HG03342 (cell line): ENCODE results near the gene RAB7A.
A peak's percentile ranks its signal among the peaks of the same experiment; 100 is the strongest.

Experiments used
- ATAC-seq: cut with Tn5 transposase; IDR thresholded peaks from one replicate; pipeline ENCODE4 v1.9.1; 2021; ENCODE audit warnings: mild to moderate bottlenecking, moderate library complexity; ENCODE audit not compliant: unreplicated experiment

RAB7A gene

GRCh38 chr3:128787256-128788253 is 61.6 kb downstream of the RAB7A start:
- ATAC-seq: peak; percentile 67

- ATAC-seq: no peak
Measured at GRCh38 chr3:128788268-128788869, 62.4 kb downstream of the RAB7A start.

GRCh38 chr3:128794067-128794768 is 68.2 kb downstream of the RAB7A start:
- no peak for ATAC-seq

GRCh38 chr3:128794770-128795649 is 69.0 kb downstream of the RAB7A start:
- peak; percentile 81 for ATAC-seq

- no peak for ATAC-seq
Measured at GRCh38 chr3:128799653-128800052, 73.7 kb downstream of the RAB7A start.

GRCh38 chr3:128800241-128801187 is 74.5 kb downstream of the RAB7A start:
- ATAC-seq: peak; percentile 35

- ATAC-seq: no peak
Measured at GRCh38 chr3:128801779-128802380, 75.9 kb downstream of the RAB7A start.

GRCh38 chr3:128803307-128803706 is 77.3 kb downstream of the RAB7A start:
- no peak for ATAC-seq

GRCh38 chr3:128804017-128804810 is 78.2 kb downstream of the RAB7A start:
- ATAC-seq: peak; percentile 83

- ATAC-seq: no peak
Measured at GRCh38 chr3:128804811-128805155, 78.8 kb downstream of the RAB7A start.

- no peak for ATAC-seq
Measured at GRCh38 chr3:128805772-128806171, 79.8 kb downstream of the RAB7A start.

- ATAC-seq: no peak
Measured at GRCh38 chr3:128806588-128806987, 80.6 kb downstream of the RAB7A start.

- ATAC-seq: no peak
Measured at GRCh38 chr3:128807186-128807830, 81.3 kb downstream of the RAB7A start.

- ATAC-seq: no peak
Measured at GRCh38 chr3:128808672-128809071, 82.7 kb downstream of the RAB7A start.

- no peak for ATAC-seq
Measured at GRCh38 chr3:128813097-128813496, 87.1 kb downstream of the RAB7A start.

- ATAC-seq: no peak
Measured at GRCh38 chr3:128814060-128814459, 88.1 kb downstream of the RAB7A start.

GRCh38 chr3:128814519-128815317 is 88.7 kb downstream of the RAB7A start:
- ATAC-seq: no peak
